SHP77 treated with DMSO at 0.1 percent for 48 hours (cell line): ENCODE measurements around the gene LSM14A.
A peak's percentile ranks its signal among the peaks of the same experiment; 100 is the strongest.
"Not testable (repeated sequence)": the region's sequence is repeated elsewhere in the genome, so short reads cannot be mapped to it uniquely, and the experiment has no call there.

Source experiments
- DNase-seq: peaks from one replicate; lab custom pipeline; 2025; lab: John Stamatoyannopoulos, UW

LSM14A gene

DNA sequence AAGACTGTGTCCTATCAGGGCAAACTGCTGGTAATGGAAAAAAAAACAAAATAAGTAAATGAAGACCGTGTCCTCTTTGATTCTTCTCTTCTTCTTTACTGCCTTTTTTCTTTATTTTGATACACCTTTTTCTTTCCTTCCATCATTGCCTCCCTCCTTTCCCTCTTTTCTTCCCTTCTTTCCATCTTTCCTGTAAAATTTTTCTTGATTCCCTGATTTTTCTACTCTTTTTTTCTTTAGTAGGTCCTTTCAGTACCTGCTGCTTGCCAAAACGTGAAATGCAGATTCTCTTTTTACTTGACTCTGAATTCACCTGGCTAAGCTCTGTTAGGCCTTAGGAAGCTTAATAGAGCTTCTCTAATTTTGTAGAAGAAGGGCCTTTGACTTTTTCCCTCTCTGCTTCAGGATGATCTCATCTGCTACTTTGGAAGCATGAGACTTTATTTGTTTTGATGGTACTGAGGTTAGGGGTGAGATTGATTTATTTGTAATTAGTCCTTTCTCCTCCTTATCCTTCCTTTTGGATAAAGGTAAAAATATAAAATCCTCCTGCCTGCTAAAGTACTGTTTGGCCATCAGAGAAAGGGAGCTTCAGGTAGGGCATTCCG, 19.2 kb downstream of the LSM14A start:
- DNase-seq: no peak

DNA sequence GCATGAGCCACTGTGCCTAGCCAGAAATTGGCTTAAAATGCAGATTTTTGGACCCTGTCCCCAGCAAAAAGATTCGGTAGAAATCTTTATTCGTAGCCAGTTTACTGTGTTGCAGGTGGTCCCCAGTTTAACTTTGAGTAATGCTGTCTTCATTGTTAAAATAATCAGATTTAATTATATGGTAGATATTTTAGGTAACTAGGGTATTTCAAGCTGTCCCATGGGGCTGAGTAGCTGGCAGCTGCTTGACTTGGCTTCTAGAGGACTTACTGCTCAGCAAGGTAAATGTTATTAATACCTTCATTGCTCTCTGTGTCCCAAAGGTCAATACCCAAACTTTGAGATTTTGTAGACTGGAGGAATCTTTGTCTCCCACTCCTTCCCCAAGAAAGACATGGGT, 21.1 kb downstream of the LSM14A start:
- DNase-seq: no peak

DNA sequence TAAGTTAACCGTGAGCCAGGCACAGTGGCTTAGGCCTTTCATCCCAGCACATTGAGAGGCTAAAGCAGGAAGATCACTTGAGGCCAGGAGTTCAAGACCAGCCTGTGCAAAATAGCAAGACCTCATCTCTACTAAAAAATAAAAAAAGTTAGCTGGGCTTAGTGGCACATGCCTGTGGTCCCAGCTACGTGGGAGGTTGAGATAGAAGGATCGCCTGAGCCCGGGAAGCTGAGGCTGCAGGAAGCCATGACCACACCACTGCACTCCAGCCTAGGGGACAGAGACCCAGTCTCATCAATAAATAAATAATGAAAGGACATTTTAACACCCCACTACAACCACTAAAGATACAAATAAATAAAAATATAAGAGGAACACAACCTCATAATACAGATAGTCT, 21.6 kb downstream of the LSM14A start:
- no peak for DNase-seq

DNA sequence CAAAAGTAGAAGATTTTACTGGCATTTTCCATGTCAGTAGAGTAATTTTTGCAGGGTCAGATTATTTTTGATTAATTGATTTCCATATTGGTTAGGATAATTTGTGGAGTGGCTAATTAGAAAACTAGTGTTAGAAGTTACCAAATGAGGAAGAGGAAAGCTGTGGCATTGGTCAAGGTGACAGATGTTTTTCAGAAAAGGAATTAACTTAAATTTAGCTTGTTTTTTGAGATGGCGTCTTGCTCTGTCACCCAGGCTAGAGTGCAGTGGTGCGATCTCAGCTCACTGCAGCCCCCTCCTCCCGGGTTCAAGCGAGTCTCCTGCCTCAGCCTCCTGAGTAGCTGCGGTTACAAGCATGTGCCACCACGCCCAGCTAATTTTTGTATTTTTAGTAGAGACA, 28.8 kb downstream of the LSM14A start:
- no peak for DNase-seq

DNA sequence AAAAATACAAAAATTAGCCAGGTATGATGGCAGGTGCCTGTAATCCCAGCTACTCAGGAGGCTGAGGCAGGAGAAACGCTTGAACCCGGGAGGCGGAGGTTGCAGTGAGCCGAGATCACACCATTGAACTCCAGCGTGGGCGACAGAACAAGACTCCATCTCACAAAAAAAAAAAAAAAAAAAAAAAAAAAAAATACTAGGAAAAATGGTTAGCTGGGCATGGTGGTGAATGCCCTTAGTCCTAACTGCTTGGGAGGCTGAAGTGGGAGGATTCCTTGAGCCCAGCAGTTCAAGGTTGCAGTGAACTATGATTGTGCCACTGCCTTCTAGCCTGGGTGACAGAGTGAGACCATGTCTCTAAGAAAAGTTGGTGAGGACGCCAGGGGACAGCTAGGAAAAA, 33.0 kb downstream of the LSM14A start:
- DNase-seq: not testable (repeated sequence)

DNA sequence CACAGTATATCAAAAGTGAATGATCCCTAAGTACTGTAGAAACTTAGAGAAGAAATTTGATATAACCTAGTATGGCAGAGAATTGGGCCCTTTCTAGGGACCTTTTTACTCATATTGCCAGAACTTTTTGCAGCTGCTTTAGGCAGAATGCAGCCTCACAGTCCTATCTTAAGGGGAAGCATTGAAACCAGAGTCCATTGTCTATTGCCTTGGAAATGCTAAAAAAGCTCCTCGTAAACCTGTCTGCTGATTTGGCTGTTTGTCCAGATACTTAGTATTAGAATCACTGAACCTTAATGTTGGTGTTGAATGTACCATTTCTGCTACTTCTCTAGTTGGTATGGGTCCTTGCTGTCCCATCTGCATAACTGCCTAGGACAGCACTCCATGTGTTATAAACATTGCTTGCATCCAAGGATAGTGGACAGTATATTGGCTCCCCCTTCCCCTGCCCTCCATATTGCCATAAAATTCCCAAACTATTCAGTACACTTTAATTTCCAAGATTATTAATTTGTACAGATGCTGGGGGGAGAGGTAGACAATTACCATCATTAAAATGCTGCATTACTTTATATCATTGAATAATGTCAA, 36.1 kb downstream of the LSM14A start:
- DNase-seq: no peak

DNA sequence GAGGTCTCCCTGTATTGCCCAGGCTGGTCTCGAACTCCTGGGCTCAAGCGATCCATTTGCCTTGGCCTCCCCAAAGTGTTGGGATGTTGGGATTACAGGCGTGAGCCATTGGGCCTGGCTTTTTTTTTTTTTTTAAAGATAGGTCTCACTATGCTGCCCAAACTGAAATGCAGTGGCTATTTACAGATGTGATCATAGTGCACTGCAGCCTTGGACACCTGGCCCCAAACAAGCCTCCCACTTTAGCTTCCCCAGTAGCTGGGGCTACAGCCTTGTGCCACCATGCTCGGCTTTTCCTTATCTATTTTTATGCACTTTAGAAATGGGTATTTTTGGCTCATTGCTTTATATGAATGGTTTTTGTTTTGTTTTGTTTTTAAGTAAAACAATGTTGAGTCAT, 37.4 kb downstream of the LSM14A start:
- no peak for DNase-seq

DNA sequence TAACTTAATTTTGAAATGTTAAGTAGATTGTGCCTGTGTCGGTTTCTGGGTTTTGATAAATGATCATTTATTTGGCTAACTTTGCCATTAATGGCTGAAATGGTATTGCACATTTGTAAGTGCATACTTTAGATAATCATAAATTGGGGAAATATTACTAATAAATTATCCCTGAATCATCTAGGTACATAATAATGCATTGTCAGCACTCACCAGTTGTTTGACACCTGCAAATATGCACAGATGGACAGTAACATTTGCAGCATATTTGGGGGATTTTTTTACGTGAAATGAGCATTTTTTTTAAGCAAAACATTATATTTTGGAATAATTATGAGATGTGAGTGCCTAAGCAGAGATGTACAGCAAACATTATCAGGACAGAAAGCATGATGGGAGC, 41.0 kb downstream of the LSM14A start:
- DNase-seq: no peak

DNA sequence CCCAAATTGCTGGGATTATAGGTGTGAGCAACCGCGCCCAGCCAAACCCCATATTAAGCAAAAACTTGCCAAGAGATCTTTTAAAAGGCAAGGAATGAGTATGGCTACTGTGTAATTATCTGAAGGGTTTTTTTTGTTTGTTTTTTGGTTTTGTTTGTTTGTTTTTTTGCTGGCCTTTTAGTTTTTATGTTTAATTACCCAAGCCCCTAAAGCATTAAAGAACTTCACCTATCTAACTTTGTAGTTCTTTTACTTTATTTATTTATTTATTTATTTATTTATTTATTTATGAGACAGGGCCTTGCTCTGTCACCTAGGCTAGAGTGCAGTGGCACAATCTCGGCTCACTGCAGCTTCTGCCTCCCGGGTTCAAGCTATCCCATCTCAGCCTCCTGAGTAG, 41.7 kb downstream of the LSM14A start:
- DNase-seq: no peak

DNA sequence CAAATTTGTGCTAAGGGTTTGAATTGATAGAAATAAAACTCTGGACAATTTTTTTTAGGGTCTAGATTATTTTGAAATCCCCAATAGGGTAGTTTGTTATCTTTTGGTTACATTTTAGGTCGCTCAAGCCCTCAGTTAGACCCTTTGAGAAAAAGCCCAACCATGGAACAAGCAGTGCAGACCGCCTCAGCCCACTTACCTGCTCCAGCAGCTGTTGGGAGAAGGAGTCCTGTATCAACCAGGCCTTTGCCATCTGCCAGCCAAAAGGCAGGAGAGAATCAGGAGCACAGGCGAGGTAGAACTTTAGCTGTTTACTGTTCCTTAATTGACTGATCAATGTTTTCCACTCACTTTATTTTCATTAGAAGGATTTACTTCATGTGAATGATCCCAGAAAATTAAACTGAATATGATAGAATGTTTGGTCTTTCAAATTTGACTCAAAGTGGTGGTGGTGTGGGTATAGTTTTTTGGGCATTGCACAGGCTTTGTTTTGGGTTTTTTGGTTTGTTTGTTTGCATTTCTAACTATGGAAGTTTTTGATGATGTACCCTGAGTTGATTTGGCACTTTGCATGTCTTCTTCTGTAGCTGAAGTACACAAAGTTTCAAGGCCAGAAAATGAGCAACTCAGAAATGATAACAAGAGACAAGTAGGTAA, 42.8 kb downstream of the LSM14A start:
- no peak for DNase-seq

DNA sequence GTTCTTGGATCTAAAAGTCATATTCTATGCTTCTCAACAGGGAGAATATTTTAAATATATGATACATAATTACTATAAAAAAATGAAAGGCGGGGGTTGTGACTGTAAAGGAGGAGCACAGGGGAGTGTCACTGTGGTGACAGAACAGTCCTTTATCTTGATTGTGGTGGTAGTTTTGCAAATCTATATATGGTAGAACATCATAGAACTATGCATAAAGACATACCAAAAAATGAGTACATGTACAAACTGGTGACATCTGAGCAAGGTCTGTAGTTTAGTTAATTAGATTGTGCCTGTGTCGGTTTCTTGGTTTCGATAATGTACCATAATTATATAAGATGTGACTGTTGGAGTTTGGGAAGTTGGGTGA, 43.3 kb downstream of the LSM14A start:
- no peak for DNase-seq

DNA sequence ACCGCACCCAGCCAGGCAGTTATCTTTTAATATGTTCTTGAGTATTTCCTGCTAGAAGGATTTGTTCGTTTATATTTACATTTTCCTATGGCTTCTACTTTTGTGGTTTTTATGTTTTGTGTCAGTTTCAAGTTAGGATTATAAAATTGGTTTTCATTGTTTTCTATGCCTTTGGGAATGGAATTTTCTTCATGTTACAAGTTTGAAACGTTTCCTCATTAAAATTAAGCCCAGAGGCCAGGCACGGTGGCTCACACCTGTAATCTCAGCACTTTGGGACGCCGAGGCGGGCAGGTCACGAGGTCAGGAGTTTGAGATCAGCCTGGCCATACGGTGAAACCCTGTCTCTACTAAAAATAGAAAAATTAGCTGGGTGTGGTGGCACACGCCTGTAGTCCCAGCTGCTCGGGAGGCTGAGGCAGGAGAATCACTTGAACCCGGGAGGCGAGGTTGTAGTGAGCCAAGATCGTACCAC, 44.5 kb downstream of the LSM14A start:
- DNase-seq: not testable (repeated sequence)

DNA sequence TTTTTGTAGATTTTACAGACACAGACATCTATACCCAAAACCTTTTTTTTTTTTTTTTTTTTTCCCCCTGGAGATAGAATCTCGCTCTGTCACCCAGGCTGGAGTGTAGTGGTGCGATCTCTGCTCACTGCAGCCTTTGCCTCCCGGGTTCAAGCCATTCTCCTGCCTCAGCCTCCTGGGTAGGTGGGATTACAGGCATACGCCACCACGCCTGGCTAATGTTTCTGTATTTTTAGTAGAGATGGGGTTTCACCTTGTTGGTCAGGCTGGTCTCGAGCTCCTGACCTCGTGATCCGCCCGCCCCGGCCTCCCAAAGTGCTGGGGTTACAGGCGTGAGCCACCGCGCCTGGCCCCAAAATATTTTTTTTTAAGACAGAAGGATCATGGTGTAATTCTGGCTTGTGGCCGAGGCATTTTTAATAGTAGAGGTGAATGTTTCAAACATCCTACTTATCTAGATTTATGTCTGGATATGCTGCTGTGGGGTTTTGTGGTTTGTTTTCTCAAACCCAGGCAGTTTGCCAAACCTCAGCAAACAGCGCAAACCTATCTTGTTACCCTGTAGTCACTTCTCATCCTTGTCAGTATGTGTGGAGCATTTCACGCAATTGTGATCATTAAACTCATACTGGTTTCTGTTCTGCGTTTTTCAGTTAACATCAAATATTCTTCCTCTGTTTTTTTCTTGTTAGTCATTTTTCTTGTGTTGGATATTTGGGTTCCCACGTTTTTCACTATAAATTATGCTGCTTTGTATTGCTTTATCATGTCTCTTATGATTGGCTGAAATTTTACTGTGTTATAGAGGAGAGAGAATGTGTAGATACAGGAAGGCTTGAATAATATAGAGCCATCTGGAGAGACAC, 45.9 kb downstream of the LSM14A start:
- DNase-seq: peak; percentile 87

DNA sequence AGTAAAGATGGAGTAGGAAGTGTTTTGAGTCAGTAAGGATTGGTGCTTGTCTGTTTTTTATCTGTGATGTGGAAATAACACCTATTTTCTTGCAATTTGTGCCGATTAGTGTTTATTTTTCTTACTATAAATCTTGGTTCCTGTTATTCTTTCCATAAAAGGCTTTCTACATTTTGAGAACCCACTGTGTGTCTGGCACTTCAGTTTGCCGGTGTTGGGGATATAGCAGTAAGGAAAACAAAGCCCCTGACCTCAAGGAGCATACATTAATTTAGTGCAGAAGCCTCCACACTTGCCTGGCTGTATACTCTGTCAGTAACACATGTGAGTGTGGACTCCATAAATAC, 46.5 kb downstream of the LSM14A start:
- DNase-seq: no peak

DNA sequence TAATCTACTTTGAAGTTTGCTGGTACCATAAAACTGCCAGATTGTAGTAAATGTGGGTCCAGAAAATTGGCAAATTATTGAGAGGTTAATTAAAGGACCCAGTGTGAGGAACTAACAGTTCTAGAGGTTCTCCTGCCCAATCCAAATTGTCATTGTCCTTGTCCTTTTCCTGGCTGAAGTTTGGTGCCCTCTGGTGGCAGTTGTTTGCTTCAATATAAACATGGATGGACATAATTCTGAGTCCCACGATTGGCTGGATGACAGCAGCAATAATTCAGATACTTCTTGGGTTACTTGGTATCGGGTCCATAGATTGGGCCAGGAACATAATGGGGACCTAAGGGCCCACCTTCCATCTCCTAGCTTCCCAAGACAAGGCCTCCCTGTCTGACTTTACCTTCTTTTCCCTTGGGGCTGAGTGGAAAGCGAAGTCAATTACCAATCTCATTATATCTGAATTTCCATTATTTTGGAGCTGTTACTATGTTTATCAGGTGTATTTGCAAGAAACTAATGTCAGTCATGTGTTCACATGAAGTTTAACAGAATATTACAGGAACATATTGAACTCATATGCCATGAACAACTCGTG, 48.3 kb downstream of the LSM14A start:
- DNase-seq: peak; percentile 29

DNA sequence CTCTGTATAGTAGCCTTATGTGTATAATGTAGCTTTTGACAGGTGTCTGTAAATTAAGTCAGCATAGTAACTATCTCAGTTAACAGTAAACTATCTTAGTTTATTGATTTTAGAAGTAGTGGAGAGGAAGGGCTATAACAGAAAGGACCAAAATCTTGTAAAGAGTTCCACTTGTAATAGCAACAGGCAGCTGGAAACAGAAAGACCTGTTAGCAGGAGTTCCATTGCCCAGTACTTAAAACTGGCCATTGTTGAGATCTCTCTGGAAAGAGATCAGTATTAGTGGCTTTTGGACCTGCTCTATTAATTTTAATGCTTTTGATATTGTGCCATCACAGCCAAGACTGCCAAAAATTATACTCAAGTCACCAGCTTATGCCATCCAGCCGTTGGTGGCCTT, 50.1 kb downstream of the LSM14A start:
- no peak for DNase-seq

DNA sequence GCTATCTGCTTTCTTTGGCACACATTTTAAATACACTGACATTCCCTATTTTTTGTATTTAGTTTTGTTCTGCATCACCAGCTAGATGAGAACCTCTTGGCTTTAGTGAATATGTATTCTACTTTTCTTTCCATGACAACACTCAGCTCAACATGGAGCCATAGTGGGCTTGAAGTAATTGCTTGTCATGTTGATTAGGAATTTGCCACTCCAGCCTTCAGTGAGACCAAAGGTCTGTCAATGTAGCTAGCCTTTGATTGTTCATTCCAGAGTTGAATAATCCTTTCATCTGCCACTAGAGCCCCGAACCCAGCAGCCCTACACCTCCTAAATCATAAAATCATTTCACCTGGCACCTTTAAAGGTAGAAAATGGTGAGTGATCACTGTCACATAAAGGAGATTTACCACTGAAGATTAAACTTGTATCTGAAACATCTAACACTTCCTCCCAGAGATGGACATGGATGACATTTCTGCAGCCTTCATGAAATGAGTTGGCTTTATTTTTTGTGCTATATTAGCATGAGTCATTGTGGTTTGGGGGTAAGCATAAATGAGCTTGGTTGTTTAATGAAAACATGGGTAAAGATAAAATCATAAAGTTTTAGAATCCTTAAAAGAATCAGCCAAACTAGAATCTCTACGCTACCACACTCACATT, 52.8 kb downstream of the LSM14A start:
- no peak for DNase-seq

DNA sequence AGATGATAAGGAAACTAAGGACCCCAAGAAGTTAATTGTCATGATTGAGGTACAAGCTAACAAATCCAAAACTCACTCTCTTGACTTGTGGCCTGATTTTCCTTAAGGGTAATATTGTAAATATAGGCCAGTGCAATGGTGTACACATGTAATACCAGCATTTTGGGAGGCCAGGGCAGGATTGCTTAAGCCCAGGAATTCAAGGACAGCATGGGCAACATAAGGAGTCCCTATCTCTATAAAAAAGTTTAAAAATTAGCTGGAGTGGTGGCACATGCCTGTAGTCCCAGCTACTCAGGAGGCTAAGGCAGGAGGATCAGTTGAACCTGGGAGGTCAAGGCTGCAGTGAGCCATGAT, 53.3 kb downstream of the LSM14A start:
- DNase-seq: no peak

DNA sequence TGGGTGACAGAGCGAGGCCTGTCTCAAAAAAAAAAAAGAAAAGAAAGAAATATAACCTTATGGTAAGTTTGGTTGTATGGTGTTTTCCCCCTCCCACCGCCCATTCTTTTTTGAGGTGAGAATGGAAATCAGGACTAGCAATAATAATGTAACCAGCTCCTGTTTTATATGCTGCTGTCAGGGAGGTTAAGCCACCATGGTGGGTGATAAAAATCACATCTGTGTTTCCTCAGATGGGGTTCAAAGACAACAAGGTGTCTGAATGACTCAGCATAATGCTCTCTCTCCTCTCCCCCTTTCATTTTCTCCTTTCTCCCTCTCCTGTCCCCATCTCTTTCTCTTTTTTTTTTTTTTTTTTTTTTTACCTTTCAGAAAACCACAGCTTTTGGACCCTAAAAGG, 53.7 kb downstream of the LSM14A start:
- DNase-seq: no peak

DNA sequence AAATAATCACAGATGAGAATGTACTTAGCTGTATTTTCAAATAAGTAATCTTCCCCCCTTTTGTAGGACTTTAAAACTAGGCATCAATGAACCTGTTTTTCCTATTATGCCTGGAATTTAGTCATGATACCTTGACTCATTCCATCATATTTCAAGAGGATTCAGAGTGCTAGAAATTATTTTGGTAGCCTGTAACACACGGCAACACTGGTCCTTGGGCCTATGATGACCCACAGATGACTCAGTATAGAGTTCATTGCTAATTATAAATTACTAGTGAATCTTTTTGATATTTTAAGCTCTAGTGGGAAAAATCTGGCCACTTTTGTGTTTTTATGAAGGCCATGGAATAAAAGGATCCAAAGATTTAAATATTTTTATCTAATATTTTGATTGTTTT, 56.0 kb downstream of the LSM14A start:
- no peak for DNase-seq

DNA sequence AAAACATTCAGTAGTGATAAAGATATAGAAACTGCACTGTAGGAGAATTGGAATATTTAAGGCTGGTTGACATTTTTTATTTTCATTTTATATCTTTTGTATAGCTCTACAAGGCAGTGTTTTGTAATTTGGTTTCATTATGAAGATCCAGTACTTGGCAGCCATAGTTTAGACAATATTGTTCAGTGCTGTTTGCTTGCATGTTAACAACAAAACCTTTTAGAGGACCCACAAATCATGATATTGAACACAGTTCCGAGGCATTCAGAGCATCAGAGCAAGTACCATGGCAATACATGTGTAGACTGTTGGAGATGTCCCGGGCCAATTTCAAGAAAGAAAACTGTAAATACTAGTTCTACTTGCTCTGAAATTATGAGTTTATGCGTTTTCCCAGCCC, 56.5 kb downstream of the LSM14A start:
- DNase-seq: no peak

DNA sequence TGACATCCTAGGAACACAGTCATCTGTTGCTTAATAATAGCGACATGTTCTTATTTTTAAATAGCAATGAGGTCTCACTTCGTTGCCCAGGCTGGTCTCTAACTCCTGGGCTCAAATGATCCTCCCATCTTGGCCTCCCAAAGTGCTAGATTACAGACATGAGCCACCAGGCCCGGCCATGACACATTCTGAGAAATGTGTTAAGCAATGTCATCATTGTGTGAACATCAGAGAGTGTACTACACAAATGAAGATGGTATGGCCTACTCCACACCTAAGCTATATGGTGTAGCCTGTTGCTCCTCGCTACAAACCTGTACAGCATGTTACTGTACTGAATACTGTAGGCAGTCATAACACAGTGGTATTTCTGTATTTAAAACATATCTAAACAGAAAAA, 57.4 kb downstream of the LSM14A start:
- DNase-seq: no peak
